DMS79 treated with DMSO at 0.1 percent for 48 hours (cell line): ENCODE results near the gene CTDNEP1.

Source experiments
- DNase-seq: peaks from one replicate; lab custom pipeline; 2025; lab: John Stamatoyannopoulos, UW

CTDNEP1 gene

DNA sequence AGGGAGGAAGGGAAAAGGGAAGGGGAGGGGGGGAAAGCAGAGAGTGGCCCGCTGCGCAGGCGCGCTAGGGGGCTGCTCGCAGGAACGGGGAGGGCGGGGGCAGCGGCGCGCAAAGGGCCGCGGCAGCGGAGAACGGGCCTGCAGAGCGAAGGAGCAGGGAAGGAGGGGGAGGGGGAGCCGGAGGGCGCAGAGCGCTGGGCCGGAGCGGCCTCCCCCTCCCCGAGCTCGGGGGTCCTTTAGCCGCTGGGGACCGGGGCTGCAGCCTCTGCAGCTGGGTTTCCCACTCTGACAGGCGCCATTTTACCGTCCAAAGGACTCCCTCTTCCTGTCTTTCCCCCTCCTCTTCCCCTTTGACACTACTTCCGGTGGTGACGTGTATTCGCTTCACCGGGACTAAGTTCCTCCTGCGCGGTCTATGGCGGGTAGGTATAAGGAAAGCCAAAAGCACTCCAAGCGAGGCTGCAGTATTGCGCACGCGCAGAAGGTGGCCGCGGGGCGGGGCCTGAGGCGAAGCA is at the start of gene CTDNEP1:
Gene CTDNEP1 (minus strand): TSS at position 74 of the 515 bp plus-strand sequence. CDS start 438 bp downstream, outside the sequence.
- peak; percentile 98 for DNase-seq

DNA sequence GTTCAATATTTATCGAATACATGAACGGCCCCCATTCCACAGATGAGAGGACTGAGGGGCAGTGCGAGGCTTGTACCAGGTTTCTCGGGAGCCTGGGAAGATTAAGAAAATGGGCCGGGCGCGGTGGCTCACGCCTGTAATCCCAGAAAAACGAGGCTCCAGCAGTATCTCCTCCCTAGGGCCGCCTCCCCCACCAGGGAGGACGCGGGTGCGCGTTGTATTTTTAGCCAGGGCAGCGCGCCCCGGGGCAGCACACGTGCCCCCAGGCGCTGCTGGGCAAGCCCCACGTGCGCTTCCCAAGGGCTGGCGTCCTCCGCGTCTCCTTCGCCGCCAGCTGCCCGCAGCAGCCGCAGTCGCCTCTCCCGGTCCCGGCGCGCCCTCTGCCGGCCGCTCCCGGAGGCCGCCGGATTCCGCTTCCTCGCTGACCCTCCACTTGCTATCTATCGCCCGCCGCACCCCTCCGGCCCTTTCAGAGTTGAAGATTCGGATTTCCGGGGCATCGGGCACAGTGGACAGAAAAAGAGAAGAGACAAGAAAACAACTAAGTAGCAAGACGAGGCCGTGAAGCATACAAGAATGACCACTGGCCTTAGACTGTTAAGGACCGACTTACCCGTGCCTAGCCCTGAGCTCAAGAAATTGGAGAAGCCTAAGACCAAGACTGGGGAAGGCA is 44.8 kb upstream of the CTDNEP1 start:
- peak; percentile 49 for DNase-seq

- no peak for DNase-seq
Observed at GRCh38 chr17:7295230-7296180, 44.0 kb upstream of the CTDNEP1 start.

- DNase-seq = peak; percentile 85
Observed at GRCh38 chr17:7294614-7295153, 43.1 kb upstream of the CTDNEP1 start, which contains the start of gene YBX2. Gene YBX2 (minus strand): TSS chr17:7294639. CDS start chr17:7294500, 139 bp downstream.

- no peak for DNase-seq
Observed at GRCh38 chr17:7293816-7294613, 42.5 kb upstream of the CTDNEP1 start.

DNA sequence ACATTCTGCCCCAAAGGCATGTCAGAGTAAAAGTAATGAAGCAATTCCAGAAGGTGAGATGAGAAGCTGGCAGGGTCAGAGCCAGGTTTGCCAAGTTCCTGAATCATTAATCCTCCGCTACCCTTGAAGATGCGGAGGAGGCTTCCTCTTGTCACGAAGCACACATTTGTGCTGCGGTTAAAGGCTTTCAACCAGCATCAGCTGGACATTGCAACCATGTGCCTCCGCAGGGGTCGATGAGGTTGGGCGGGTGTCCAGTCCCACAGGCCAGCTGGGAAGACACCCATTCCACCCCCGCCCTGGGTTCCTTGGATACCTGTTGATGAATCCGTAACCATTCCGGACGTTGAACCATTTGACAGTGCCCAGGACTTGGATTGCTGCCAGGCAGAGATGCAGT is 41.6 kb upstream of the CTDNEP1 start:
- DNase-seq = no peak

- DNase-seq = no peak
Observed at GRCh38 chr17:7292729-7293128, 41.2 kb upstream of the CTDNEP1 start.

GRCh38 chr17:7292194-7292593 is 40.7 kb upstream of the CTDNEP1 start:
- no peak for DNase-seq

DNA sequence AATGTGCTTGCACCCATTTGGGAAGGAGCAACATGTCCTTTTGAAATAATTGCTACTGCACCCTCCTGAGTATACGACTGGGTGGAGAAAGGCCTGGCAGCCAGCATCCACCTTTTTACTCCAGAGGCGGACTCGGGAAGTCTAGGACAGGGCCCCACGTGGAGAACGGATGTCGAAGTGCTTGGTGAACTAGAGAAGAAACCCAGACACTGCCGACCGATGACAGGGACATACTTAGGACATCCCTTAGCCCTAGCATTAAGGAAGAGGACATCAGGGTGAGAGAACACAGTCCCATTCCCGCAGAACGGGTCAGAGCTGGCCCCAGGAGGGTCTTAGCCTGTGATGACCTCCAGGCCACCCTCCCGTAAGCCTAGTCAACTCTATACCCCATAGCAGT is 39.2 kb upstream of the CTDNEP1 start:
- no peak for DNase-seq

DNA sequence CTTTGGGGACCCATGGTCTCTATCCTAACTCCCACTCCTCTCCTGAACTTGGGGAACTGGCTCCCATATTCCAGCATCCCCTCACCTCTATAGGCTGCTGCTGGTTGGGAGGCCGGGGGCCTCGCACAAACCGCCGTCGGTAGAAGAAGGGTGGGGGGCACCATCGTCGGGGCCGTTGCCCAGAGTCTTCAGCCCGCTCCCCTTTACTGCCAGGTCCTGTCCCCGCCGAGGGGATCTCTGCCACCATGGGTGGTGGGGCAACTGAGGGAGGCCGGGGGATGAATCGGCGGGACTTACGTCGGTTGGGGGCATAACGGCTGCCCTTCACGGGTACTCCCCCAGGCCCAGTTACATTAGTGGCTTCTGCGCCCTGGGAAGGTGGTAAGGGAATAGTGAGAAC is 38.6 kb upstream of the CTDNEP1 start:
- no peak for DNase-seq

GRCh38 chr17:7289256-7290032 is 37.9 kb upstream of the CTDNEP1 start:
- DNase-seq = no peak

- no peak for DNase-seq
Observed at GRCh38 chr17:7285679-7286078, 34.1 kb upstream of the CTDNEP1 start.

GRCh38 chr17:7284911-7285310 is 33.4 kb upstream of the CTDNEP1 start:
- DNase-seq = no peak

DNA sequence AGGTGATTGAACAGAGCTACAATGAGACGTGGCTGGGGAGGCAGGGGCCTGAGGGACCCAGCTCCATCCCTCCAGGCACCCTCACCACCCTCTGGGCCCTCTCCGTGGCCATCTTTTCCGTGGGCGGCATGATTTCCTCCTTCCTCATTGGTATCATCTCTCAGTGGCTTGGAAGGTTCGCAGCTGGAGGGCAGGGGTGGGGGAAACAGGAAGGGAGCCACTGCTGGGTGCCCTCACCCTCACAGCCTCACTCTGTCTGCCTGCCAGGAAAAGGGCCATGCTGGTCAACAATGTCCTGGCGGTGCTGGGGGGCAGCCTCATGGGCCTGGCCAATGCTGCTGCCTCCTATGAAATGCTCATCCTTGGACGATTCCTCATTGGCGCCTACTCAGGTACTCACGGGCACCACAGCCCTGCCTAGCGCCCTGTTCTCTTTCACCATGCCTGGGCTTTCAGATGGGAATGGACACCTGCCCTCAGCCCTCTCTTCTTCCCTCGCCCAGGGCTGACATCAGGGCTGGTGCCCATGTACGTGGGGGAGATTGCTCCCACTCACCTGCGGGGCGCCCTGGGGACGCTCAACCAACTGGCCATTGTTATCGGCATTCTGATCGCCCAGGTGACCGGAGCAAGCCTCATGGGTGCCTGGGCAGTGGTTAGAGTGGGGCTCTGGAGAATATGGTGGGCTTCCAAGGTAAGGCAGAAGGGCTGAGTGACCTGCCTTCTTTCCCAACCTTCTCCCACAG is 32.1 kb upstream of the CTDNEP1 start:
- DNase-seq = no peak

- DNase-seq = no peak
Observed at GRCh38 chr17:7282752-7283321, 31.3 kb upstream of the CTDNEP1 start.

DNA sequence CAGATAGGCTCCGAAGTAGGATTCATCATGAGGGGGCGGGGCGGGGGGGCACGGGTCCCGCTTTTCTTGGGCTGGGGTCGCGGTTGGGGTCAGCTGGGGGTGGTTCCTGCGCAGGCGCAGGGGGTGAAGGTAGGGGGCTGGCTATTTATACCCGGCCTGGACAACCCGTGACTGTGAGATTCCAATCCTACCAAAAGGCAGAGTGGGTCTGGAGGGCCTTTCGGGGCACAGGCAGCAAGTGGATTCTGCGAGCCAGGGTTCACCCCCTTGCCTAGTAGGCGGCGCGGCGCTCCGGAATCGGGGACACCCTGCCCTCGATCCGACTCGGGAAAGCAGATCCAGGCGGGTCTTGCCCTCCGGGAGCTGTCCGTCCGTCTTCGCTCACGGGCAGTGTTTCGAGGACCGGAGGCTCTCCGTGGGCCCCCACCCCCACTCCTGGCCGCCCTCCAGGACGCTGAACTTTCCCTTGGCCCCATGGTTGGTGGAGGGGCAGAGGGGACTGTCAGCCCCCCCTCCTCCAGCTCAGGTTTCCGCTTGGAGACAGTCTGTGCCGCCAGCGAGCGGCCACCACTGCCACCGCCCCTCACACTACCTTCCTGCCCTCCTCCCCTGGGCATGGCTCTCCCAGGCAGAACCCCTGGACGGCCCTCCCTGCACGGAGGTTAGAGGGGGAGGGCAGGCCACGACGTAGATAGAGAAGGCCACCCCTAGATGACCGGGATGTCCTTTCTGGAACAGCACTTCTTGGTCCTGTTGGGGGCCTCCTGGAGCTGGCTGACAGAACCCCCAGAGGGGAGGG is 30.6 kb upstream of the CTDNEP1 start:
- DNase-seq = no peak

DNA sequence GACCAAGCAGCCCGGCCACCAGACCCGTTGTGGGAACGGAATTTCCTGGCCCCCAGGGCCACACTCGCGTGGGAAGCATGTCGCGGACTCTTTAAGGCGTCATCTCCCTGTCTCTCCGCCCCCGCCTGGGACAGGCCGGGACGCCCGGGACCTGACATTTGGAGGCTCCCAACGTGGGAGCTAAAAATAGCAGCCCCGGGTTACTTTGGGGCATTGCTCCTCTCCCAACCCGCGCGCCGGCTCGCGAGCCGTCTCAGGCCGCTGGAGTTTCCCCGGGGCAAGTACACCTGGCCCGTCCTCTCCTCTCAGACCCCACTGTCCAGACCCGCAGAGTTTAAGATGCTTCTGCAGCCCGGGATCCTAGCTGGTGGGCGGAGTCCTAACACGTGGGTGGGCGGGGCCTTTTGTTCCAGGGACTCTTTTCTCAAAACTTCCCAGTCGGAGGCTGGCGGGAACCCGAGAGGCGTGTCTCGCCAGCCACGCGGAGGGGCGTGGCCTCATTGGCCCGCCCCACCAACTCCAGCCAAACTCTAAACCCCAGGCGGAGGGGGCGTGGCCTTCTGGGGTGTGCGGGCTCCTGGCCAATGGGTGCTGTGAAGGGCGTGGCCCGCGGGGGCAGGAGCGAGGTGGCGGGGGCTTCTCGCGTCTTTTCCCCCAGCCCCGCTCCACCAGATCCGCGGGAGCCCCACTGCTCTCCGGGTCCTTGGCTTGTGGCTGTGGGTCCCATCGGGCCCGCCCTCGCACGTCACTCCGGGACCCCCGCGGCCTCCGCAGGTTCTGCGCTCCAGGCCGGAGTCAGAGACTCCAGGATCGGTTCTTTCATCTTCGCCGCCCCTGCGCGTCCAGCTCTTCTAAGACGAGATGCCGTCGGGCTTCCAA is 29.8 kb upstream of the CTDNEP1 start, which contains the start of gene SLC2A4:
Gene SLC2A4 (plus strand): TSS at position 645 of the 879 bp plus-strand sequence. CDS start 217 bp downstream, at position 862.
- DNase-seq = peak; percentile 36
